Measurements from ENCODE around the gene NTRK3. TPM values are rescaled to one million over a fixed set of nuclear protein-coding genes. Genes with fewer than 3 reads are reported as not detected.
"Not testable (repeated sequence)": the region's sequence is repeated elsewhere in the genome, so short reads cannot be mapped to it uniquely, and the experiment has no call there.

NTRK3 gene
- total RNA-seq, 2 donors from 2014 or later = 0.53 TPM; not detected in 1

- ATAC-seq (replicated peaks) = no peak
- H3K4me1 Mint-ChIP-seq = no peaks in the 10 kb centered on the region
- no peaks in the 10 kb centered on the region for H3K9me3 Mint-ChIP-seq
- no peak overlapping the region for H3K4me3 Mint-ChIP-seq
- no peaks in the 10 kb centered on the region for H3K36me3 Mint-ChIP-seq (ENCODE audit: low read depth)
- H3K27ac Mint-ChIP-seq = no peak overlapping the region
- peaks cover 9% of the 10 kb centered on the region for H3K27me3 Mint-ChIP-seq
Measured at GRCh38 chr15:88049506-88049905, 207.0 kb downstream of the NTRK3 start.

GRCh38 chr15:88048755-88049154 lies 207.8 kb downstream of the NTRK3 start:
- Mint-ChIP-seq H3K4me3 (no peak overlapping the region), H3K27ac (no peak overlapping the region), H3K27me3 (peaks cover 9% of the 10 kb centered on the region), H3K4me1 (no peaks in the 10 kb centered on the region), H3K36me3 (ENCODE audit: low read depth) (no peaks in the 10 kb centered on the region), H3K9me3 (no peaks in the 10 kb centered on the region)
- ATAC-seq (replicated peaks) = no peak

GRCh38 chr15:88048237-88048636 lies 208.3 kb downstream of the NTRK3 start:
- no peak for ATAC-seq (replicated peaks)
- Mint-ChIP-seq H3K9me3 (no peaks in the 10 kb centered on the region), H3K27me3 (peaks cover 9% of the 10 kb centered on the region), H3K36me3 (ENCODE audit: low read depth) (no peaks in the 10 kb centered on the region), H3K4me1 (no peaks in the 10 kb centered on the region), H3K4me3 (no peak overlapping the region), H3K27ac (no peak overlapping the region)

- no peak for ATAC-seq (replicated peaks)
- H3K9me3 Mint-ChIP-seq = no peaks in the 10 kb centered on the region
- H3K4me1 Mint-ChIP-seq = no peaks in the 10 kb centered on the region
- no peaks in the 10 kb centered on the region for H3K36me3 Mint-ChIP-seq (ENCODE audit: low read depth)
- no peak overlapping the region for H3K27ac Mint-ChIP-seq
- peaks cover 9% of the 10 kb centered on the region for H3K27me3 Mint-ChIP-seq
- H3K4me3 Mint-ChIP-seq = no peak overlapping the region
Measured at GRCh38 chr15:88046576-88047129, 209.9 kb downstream of the NTRK3 start.

- H3K36me3 Mint-ChIP-seq (ENCODE audit: low read depth) = no peaks in the 10 kb centered on the region
- no peak for ATAC-seq (replicated peaks)
- no peaks in the 10 kb centered on the region for H3K4me1 Mint-ChIP-seq
- H3K9me3 Mint-ChIP-seq = no peaks in the 10 kb centered on the region
- no peak overlapping the region for H3K27ac Mint-ChIP-seq
- no peak overlapping the region for H3K4me3 Mint-ChIP-seq
- H3K27me3 Mint-ChIP-seq = peaks cover 3% of the 10 kb centered on the region
Measured at GRCh38 chr15:88043396-88043795, 213.1 kb downstream of the NTRK3 start.

GRCh38 chr15:88042047-88042446 lies 214.5 kb downstream of the NTRK3 start:
- Mint-ChIP-seq H3K36me3 (ENCODE audit: low read depth) (no peaks in the 10 kb centered on the region), H3K27ac (no peak overlapping the region), H3K9me3 (no peaks in the 10 kb centered on the region), H3K4me1 (no peaks in the 10 kb centered on the region), H3K4me3 (no peak overlapping the region), H3K27me3 (peaks cover 9% of the 10 kb centered on the region)
- no peak for ATAC-seq (replicated peaks)

GRCh38 chr15:88040516-88040915 lies 216.0 kb downstream of the NTRK3 start:
- no peak overlapping the region for H3K27ac Mint-ChIP-seq
- no peak overlapping the region for H3K4me3 Mint-ChIP-seq
- no peaks in the 10 kb centered on the region for H3K36me3 Mint-ChIP-seq (ENCODE audit: low read depth)
- ATAC-seq (replicated peaks) = no peak
- no peaks in the 10 kb centered on the region for H3K9me3 Mint-ChIP-seq
- no peaks in the 10 kb centered on the region for H3K4me1 Mint-ChIP-seq
- H3K27me3 Mint-ChIP-seq = peaks cover 20% of the 10 kb centered on the region

GRCh38 chr15:88038261-88038660 lies 218.3 kb downstream of the NTRK3 start:
- peaks cover 31% of the 10 kb centered on the region for H3K27me3 Mint-ChIP-seq
- no peak overlapping the region for H3K27ac Mint-ChIP-seq
- no peaks in the 10 kb centered on the region for H3K9me3 Mint-ChIP-seq
- no peaks in the 10 kb centered on the region for H3K36me3 Mint-ChIP-seq (ENCODE audit: low read depth)
- ATAC-seq (replicated peaks) = no peak
- H3K4me1 Mint-ChIP-seq = no peaks in the 10 kb centered on the region
- H3K4me3 Mint-ChIP-seq = no peak overlapping the region

GRCh38 chr15:88036154-88036839 lies 220.2 kb downstream of the NTRK3 start:
- H3K27ac Mint-ChIP-seq = no peak overlapping the region
- no peaks in the 10 kb centered on the region for H3K36me3 Mint-ChIP-seq (ENCODE audit: low read depth)
- no peaks in the 10 kb centered on the region for H3K4me1 Mint-ChIP-seq
- no peak for ATAC-seq (replicated peaks)
- H3K4me3 Mint-ChIP-seq = no peak overlapping the region
- H3K9me3 Mint-ChIP-seq = no peaks in the 10 kb centered on the region
- H3K27me3 Mint-ChIP-seq = peaks cover 31% of the 10 kb centered on the region

- Mint-ChIP-seq H3K9me3 (no peaks in the 10 kb centered on the region), H3K4me1 (no peaks in the 10 kb centered on the region), H3K27me3 (peaks cover 31% of the 10 kb centered on the region), H3K4me3 (no peak overlapping the region), H3K27ac (no peak overlapping the region), H3K36me3 (ENCODE audit: low read depth) (no peaks in the 10 kb centered on the region)
- ATAC-seq (replicated peaks) = no peak
Measured at GRCh38 chr15:88035381-88035780, 221.2 kb downstream of the NTRK3 start.

- H3K36me3 Mint-ChIP-seq (ENCODE audit: low read depth); H3K4me3 Mint-ChIP-seq; H3K4me1 Mint-ChIP-seq; H3K27ac Mint-ChIP-seq; H3K9me3 Mint-ChIP-seq; ATAC-seq (replicated peaks): not testable (repeated sequence)
- peaks cover 31% of the 10 kb centered on the region for H3K27me3 Mint-ChIP-seq
Measured at GRCh38 chr15:88033421-88033820, 223.1 kb downstream of the NTRK3 start.

GRCh38 chr15:88032787-88033186 lies 223.8 kb downstream of the NTRK3 start:
- no peak for ATAC-seq (replicated peaks)
- no peak overlapping the region for H3K27ac Mint-ChIP-seq
- H3K27me3 Mint-ChIP-seq = peaks cover 31% of the 10 kb centered on the region
- no peaks in the 10 kb centered on the region for H3K36me3 Mint-ChIP-seq (ENCODE audit: low read depth)
- no peaks in the 10 kb centered on the region for H3K4me1 Mint-ChIP-seq
- peaks cover 1% of the 10 kb centered on the region for H3K9me3 Mint-ChIP-seq
- H3K4me3 Mint-ChIP-seq = no peak overlapping the region

GRCh38 chr15:88031461-88031860 lies 225.1 kb downstream of the NTRK3 start:
- no peak for ATAC-seq (replicated peaks)
- H3K4me3 Mint-ChIP-seq = no peak overlapping the region
- H3K27me3 Mint-ChIP-seq = peaks cover 27% of the 10 kb centered on the region
- no peak overlapping the region for H3K27ac Mint-ChIP-seq
- H3K36me3 Mint-ChIP-seq (ENCODE audit: low read depth) = no peaks in the 10 kb centered on the region
- no peaks in the 10 kb centered on the region for H3K4me1 Mint-ChIP-seq
- H3K9me3 Mint-ChIP-seq = peaks cover 4% of the 10 kb centered on the region

- H3K27me3 Mint-ChIP-seq = peaks cover 15% of the 10 kb centered on the region
- no peak for ATAC-seq (replicated peaks)
- peaks cover 4% of the 10 kb centered on the region for H3K9me3 Mint-ChIP-seq
- no peak overlapping the region for H3K27ac Mint-ChIP-seq
- H3K4me3 Mint-ChIP-seq = no peak overlapping the region
- H3K4me1 Mint-ChIP-seq = no peaks in the 10 kb centered on the region
- H3K36me3 Mint-ChIP-seq (ENCODE audit: low read depth) = no peaks in the 10 kb centered on the region
Measured at GRCh38 chr15:88029696-88030095, 226.8 kb downstream of the NTRK3 start.

- no peak overlapping the region for H3K4me3 Mint-ChIP-seq
- peaks cover 10% of the 10 kb centered on the region for H3K27me3 Mint-ChIP-seq
- H3K36me3 Mint-ChIP-seq (ENCODE audit: low read depth) = no peaks in the 10 kb centered on the region
- ATAC-seq (replicated peaks) = no peak
- H3K9me3 Mint-ChIP-seq = peaks cover 4% of the 10 kb centered on the region
- H3K4me1 Mint-ChIP-seq = no peaks in the 10 kb centered on the region
- H3K27ac Mint-ChIP-seq = no peak overlapping the region
Measured at GRCh38 chr15:88028024-88028423, 228.5 kb downstream of the NTRK3 start.
